Activated CD4-positive, CD25-positive, alpha-beta regulatory T cell treated with anti-CD3 and anti-CD28 coated beads, Interleukin-2, amount 50 U/mL, for 24 hours (primary cell): Measurements from ENCODE around the gene CDIPT.

ENCODE experiments used
- ATAC-seq, 2 donors: fragments of 150-1000 bp; cut with Tn5 transposase; one replicate each; pipeline ENCODE4 v1.10.0; 2021; ENCODE audit warnings: mild to moderate bottlenecking in 1 of 2, moderate library complexity in 1 of 2

CDIPT gene

DNA sequence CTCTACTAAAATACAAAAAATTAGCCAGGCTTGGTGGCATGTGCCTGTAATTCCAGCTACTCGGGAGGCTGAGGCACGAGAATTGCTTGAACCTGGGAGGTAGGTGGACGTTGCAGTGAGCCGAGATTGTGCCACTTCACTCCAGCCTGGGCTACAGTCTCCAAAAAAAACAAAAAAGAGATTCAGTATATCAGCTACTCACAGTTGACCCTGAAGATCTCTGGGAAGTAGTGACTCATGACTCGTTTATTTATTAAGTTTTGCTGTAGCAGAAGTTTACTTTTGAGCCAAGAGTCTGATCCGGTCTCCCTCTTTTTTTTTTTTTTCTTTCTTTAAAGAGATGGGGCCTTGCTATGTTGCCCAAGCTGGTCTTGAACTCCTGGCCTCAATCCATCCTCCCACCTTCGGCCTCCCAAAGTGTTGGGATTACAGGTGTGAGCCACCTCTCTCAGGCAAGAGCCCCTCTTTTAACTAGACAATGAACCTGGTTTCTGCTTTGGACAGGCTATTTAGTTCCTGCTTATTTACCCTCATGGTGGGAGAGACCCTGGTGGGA, 38.4 kb downstream of the CDIPT start:
- ATAC-seq, result no peak

DNA sequence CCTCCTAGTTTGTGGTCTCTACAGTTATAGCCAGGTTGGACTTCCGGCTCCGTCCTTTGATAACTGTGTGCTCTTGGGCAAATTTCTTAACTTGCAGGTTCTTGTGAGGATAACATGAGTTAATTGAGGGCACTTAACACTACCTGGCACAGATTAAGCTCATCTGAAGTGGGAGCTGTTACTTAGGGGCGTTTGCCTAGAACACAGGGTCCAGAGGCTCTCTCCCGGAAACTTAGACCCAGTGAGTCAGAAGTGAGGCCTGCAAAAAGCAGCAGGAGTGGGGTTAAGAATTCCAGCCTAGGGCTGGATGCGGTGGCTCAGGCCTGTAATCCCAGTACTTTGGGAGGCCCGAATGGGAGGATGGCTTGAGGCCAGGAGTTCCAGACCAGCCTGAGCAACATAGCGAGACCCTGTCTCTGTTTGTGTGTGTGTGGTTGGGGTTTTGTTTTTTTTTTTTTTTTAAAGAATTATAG, 41.3 kb downstream of the CDIPT start:
- no peak for ATAC-seq

DNA sequence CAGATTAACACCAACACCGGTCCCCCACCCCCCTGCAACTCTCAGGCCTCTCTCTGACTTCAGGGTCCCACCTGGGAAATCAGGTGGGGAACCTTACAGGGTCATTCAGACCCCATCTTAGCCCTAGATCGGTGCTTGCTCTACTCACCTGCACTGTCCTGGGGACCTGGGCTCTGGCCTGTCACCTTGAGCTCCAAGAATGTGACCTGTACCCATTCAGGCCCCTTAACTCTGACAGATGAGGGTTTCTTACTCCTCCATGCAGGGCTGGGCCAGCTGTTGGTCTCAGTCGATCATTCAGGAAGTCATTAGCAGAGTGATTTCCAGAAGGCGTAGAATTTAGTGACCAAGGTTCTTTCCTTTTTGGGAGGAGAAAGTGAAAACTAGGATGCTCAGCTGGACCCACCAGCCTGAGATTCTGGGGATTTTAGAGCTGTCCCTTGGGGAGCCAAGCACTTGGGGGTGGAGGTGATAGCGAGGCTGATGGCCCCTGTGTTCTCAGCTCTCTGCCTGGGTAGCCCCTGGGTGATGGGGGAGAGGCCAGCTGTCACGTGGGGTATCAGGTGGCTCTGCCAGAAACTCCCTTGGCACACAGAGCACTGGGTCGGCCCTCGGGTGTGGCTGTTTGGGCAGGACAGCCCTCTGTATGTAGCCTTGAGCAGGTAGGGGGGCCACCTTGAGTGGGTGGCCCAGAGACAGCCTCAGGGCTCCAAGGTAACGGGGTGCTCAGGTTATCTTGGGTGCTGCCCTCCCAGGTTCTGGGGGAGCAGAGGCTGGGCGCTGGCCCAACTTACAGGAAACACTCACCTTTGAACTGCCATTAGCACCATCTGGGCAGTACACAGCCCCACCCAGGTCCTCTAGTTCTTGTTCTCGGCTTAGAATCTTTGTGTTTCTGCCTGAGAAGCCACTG, 42.0 kb downstream of the CDIPT start:
- peak; percentile 18 to 34 for ATAC-seq

DNA sequence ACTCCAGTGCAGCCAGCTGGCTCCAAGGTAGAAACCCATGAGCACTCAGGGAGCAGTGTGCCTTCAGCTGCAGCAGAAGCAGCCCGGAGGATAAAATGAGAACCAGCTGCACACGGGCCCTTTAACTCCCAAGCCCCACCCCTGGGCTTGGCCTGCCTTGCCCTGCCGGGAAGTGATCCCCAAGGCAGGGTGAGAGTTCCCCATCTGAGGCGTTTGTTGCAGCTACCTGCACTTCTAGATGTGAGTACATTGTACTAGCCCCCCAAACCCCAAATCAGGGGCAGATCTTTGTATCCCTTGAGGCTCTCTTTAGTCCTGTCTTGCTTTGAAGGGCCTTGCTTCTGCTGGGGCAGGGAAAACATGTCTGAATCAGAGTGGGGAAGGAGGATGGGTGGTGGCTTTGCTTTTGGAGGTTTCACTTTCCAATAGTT, 42.7 kb downstream of the CDIPT start, which contains the start of gene MVP:
Gene MVP, plus strand, starts transcription at position 192 of the 431 bp plus-strand sequence. CDS start 10,088 bp downstream, outside the sequence.
- ATAC-seq, result no peak

DNA sequence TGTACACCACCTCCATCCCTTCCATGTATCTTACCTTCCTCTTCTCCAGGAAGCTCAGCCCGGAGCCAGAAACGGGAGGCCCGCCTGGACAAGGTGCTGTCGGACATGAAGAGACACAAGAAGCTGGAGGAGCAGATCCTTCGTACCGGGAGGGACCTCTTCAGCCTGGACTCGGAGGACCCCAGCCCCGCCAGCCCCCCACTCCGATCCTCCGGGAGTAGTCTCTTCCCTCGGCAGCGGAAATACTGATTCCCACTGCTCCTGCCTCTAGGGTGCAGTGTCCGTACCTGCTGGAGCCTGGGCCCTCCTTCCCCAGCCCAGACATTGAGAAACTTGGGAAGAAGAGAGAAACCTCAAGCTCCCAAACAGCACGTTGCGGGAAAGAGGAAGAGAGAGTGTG, 43.5 kb downstream of the CDIPT start:
- ATAC-seq, result no peak

DNA sequence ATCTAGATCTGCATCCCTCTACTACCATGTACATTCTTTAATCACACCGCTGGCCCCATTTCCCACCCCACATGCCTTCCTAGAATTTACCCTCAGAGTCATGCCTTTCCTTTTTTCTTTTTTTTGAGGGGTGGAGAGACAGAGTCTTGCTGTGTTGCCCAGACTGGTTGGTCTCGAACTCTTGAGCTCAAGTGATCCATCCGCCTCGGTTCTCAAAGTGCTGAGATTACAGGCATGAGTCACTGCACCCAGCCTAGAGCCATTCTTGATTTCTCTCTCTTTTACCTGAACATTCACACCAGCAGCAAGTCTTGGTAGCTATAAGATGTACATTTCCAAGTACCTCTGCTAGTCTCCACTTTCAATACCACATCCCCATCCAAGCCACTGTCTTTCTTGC, 44.9 kb downstream of the CDIPT start:
- ATAC-seq, result no peak

DNA sequence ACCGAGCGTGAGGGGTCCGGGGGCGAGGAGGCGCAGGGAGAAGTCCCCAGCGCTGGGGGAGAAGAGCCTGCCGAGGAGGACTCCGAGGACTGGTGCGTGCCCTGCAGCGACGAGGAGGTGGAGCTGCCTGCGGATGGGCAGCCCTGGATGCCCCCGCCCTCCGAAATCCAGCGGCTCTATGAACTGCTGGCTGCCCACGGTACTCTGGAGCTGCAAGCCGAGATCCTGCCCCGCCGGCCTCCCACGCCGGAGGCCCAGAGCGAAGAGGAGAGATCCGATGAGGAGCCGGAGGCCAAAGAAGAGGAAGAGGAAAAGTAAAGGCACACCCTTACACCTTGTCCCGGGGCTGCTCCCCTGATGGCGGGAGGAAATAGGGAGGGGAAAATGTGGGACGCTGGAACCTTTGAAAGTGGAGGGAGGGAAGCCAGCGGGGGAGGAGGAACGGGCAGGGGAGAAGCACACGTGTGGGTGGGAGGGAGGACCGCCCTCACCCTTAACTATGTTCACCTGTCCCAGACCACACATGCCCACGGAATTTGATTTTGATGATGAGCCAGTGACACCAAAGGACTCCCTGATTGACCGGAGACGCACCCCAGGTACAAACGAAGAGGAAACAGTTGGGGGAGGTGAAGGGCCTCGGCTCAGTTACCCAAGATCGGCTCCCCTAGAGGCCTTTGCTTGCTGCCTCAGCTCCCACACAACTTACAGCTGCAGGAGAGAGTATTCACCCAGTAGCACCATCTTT, 46.2 kb downstream of the CDIPT start:
- ATAC-seq, result peak; percentile 14 to 18

DNA sequence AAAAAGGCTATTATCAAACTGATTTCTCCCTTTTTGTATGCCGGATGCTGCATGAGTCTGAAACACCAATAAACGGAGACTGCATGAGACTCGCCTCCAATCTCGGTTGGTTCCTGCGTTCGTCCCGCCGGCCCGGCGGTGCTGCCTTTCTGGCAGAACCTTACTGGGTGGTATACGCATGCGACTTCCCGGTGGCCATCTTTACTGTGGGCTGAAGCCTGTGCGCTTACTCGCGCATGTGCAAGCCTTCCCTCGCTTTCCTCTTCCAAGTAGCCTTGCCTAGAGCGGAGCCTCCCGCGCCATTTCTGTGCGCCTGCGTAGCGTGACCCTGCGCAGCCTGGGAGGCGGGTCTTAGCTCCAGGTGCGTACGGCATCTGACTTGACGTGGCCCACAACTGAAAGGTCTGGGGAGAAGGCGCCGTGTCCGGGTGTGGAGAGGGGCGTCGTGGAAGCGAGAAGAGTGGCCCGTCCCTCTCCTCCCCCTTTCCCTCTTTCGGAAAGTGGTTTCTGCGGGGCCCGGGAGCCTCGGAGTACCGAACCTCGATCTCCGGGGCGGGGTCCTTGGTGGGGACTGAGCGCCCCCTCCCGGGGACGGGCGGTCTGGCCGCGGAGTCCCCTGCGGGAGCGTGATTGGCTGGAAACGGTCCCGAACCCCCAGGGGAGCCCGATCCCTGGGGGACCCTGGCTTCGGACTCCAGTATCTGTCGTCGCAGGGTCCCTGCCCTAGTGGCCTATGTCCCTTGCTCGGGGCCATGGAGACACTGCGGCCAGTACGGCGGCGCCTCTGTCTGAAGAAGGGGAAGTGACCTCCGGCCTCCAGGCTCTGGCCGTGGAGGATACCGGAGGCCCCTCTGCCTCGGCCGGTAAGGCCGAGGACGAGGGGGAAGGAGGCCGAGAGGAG, 47.0 kb downstream of the CDIPT start, which contains the start of gene PAGR1:
Gene PAGR1, plus strand, starts transcription at position 360 of the 901 bp plus-strand sequence. Its CDS starts 374 bp downstream, at position 734.
- ATAC-seq, result peak; percentile 76 to 79

DNA sequence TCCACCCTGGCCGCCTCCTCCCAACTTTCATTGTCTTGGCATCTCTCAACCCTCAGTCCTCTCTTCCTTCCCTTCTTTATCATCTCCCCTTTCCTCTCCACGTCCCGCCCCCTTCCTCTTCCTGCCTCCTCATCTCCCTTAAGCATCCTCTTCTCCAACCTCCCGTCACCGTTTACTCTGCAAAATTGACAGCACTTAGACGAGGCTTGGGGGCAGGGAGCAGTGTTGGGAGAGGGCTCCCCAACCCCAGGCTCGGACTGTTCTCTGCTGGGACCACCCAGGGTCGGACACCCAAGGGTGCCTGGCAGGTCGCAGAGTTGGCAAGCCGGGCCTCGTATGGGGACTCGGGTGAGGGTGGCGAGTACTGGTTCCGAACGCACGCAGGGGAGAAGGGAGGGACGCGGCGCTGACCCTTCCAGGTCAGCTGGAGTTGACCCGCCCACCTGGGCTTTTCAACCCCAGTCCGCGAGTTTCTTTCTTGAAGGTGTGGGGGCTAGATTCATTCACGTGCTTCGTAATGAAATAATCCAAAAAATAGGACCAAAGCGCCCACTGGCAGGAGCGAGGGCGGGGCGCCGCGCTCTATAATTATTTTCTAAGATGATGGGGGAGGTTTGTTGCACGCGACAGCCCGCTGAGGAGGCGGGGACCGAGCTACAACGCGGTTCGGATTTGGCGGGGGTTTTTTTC, 47.8 kb downstream of the CDIPT start:
- peak in 1 of 2 donors; percentile 1 for ATAC-seq

DNA sequence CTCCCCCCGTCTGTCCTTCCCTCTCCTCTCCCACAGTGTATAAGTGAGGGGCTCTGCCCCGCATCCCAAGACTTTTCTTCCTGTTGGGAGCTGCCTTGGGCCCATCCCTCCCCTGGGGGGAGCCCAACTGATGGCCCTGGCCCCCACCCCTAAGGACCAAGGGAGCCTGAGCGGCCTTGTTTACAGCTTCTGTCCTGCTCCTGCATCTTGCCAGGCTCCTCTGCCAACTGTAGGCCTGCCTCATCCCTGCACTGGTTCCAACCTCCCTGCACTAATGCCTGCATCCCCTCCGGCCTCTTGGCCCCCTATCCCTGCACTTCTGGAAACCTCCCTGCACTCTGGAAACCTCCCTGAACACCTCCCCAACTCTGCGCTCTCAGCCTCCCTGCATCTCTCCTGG, 48.4 kb downstream of the CDIPT start:
- ATAC-seq, result no peak

DNA sequence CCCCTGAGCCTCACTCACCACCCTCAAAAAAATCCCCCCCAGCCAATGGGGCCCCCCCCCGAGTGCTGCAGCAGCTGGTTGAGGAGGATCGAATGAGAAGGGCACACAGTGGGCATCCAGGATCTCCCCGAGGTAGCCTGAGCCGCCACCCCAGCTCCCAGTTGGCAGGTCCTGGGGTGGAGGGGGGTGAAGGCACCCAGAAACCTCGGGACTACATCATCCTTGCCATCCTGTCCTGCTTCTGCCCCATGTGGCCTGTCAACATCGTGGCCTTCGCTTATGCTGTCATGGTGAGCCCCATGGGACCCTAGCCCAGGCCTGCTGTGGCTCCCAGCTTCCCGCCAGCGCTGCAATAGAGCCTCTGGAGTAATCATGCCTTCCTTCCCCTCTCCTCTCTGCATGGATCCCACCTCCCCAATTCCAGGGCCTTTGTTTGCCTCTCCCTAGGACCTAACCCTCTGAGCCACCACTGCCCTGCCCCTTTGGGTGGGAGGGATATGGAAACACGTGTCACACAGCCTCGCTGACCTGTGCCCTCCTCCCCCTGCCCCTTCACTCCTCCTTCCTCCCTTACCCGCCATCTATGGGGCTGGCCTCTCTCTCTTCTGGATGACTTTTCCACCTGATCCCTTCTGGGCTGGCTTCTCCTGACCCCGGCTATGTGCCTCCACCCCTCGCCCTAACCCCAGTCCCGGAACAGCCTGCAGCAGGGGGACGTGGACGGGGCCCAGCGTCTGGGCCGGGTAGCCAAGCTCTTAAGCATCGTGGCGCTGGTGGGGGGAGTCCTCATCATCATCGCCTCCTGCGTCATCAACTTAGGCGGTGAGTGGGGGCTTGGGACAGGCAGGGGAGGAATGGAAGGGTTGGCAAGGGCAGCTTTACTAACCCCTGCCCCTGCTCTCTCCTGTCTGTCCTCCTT, 49.1 kb downstream of the CDIPT start:
- no peak for ATAC-seq

DNA sequence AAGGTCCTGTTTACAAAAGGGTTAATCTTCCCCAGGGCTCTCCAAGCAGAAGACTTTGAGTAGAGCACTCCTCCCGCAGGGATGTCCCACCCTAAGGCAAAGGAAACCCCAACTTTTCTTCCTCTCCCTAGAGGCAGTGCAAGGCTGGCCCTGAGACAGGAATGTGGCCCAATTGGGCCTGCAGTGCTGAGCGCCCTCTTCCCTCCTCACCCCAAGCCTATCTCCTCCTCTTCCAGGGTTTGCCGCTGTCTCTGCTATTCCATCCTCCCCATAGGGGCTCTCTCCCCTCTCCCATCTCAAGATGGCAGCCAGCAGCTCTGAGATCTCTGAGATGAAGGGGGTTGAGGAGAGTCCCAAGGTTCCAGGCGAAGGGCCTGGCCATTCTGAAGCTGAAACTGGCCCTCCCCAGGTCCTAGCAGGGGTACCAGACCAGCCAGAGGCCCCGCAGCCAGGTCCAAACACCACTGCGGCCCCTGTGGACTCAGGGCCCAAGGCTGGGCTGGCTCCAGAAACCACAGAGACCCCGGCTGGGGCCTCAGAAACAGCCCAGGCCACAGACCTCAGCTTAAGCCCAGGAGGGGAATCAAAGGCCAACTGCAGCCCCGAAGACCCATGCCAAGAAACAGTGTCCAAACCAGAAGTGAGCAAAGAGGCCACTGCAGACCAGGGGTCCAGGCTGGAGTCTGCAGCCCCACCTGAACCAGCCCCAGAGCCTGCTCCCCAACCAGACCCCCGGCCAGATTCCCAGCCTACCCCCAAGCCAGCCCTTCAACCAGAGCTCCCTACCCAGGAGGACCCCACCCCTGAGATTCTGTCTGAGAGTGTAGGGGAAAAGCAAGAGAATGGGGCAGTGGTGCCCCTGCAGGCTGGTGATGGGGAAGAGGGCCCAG, 50.0 kb downstream of the CDIPT start:
- ATAC-seq, result no peak

DNA sequence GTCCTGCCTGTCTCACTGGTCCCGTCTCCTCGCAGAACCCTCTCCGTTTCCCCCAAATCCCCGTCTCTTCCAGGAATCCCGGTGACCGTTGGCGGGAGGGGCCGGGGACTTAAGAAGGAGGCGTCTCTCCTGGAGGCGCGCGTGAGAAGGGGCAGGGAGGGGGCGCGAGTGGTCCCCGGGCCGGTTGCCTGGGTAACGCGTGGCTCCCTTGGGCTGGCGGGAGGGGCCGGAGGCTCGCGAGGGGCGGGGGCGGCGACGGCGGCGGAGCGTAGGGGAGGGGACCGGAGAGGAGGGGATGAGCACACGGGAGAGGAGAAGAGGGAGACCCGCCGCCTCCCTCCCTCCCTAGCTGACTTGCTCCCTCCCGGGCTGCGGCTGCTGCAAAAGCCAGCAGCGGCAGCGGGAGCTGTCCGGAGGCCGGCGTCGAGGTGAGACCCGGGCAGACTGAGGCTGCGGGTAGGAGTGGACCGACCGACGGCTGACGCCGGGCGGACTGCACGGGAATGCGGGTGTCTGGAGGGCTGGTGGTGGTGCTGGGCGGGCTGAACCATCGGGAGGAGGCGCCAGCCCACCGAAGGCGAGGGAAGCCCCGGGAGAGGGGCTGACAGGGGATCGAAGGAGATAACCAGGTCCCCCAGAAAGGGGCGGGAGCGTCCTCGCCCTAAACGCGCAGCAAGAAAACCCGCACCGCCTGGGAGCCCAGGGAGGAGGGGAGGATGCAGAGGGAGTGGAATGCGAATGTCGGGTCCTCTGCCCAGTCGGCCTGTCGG, 50.9 kb downstream of the CDIPT start, which contains the start of gene PRRT2:
Gene PRRT2, plus strand, starts transcription at position 298 of the 770 bp plus-strand sequence. CDS start 862 bp downstream, outside the sequence.
- ATAC-seq, result no peak

DNA sequence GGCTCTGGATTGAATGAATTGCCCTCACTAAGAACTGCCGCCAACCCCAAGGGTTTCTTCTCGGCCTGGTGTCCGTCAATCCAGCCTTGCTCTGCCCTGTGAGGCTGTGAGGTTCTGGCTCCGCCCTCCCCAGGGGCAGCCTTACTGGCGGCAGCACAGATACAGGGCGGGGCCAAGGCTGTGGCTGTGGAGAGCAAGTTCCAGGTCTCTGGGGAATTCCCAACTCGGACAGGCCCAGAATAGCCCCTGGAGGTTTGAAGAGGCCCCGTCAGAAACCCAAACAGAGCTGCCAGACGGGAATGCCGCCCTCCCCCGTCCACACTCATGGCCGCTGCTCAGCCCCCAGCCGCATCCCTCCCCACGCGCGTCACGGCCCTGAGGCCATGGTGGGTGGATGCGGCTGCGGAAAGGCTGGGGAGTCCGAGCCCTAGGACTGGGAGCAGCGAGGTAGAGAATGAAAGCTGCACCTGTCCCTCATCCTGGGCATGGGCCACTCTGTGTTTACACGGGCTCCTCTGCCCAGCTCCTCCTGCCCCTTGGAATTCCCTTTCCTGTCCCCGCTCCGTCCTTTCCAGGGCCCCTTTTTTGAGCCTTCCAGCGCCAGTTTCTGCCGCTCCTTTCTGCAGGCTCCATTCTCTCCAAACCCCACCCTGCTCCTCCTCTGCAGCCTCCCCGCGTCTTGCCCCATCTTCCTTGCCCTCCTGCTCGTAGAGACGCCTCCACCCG, 51.7 kb downstream of the CDIPT start:
- peak; percentile 30 to 41 for ATAC-seq

DNA sequence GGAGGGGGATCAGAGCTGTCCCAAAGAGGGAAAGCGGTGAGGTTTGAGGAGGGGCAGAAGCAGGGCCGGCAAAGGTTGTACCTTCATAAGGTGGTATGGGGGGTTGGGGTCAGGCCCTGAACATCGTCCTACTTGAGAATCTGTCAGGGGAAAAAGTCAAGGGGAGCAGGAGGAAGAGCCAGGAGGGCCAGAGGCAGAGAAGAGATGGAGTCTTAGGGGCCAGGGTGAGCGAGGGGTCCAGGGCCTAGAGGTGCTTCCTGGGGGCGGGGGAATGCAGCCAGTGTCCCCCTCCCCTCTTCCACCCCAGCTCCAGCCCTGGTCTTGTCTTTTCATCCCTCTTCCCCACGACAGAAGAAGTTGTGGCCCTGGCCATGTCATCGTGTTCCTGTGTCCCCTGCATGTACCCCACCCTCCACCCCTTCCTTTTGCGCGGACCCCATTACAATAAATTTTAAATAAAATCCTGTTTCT, 52.3 kb downstream of the CDIPT start:
- no peak for ATAC-seq

DNA sequence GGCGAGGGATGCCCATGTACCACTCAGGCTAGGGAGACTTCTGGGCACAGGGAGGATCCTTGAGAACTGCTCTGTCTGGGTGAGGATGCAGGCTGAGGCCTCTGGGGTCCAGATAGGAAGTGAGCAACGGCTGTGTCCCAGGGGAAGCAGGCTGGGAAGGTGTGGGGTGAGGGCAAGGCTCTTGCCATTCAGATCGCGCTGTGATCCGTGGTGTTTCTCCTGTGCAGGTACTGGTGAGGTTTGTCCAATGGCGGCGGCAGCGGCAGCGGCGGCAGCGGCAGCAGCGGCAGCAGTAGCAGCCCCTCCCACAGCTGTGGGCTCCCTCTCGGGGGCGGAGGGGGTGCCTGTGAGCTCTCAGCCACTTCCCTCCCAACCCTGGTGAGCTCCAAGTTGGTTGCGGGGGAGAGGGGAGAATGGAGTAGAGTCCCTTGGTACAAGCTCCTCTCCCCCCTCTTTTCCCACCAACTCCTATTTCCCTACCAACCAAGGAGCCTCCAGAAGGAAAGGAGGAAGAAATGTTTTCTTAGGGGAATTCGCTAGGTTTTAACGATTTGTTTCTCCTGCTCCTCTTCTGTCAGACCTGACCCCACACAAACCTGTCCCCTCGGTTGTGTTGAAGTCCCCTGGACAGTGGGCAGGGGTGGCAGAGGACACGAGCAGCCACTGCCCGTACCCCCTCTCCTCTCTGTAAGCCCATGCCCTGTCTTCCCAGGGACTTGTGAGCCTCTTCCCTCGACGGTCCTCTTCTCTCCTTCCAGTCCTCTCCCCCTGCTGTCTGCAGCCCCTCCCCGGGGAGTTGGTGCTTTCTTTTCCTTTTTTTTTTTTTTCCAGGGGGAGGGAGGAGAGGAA, 53.0 kb downstream of the CDIPT start:
- no peak for ATAC-seq
